Jurkat, Clone E6-1 (cell line): ENCODE measurements around the gene SYTL3.

Experiments used
- DNase-seq: peaks from one replicate; pipeline ENCODE4 v3.0.0-alpha.2; 2011; ENCODE audit warnings: low read depth, low spot score
- H3K4me3 ChIP-seq: 2 replicates; pipeline ENCODE4 v1.5.1; 2011; ENCODE audit warnings: mild to moderate bottlenecking, low read length, control low read depth, moderate library complexity

The SYTL3 gene

DNA sequence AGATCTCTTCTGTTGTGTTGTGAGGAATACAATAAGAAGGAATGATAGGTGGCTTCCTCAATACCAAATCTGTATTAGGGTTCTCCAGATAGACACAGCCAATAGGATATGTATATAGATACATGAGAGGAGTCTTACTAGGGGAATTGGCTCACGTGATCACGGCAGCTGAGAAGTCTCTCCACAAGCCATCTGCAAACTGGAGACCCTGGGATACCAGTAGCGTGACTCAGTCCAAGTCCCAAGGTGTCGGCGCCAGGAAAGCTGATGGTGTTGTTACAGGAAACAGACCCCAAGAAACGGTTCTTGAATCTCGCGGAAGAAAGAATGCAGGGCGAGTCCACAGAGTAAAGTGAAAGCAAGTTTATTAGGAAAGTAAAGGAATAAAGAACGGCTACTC is 61.4 kb downstream of the SYTL3 start:
- DNase-seq, result no peak
- no peak overlapping the region for H3K4me3 ChIP-seq

DNA sequence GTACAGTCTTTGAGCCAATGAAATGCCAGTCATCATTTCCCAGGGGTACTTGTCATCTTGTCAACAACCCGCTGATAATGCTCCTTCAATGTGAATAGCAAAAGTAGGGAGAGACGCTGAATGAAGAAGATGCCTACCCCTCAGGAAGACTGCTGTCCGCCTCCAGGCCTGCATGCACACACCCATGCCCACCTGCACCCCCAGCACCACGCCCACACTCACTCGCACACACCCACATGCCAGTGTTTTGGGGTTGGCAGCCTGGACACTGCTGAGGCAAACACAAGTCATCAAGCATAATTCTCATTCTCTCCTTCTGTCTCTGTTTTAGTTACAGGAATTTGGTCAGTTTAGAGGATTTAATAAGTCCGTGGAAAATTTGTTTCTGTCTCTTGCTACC is 63.6 kb downstream of the SYTL3 start:
- H3K4me3 ChIP-seq, result no peak overlapping the region
- DNase-seq, result no peak

DNA sequence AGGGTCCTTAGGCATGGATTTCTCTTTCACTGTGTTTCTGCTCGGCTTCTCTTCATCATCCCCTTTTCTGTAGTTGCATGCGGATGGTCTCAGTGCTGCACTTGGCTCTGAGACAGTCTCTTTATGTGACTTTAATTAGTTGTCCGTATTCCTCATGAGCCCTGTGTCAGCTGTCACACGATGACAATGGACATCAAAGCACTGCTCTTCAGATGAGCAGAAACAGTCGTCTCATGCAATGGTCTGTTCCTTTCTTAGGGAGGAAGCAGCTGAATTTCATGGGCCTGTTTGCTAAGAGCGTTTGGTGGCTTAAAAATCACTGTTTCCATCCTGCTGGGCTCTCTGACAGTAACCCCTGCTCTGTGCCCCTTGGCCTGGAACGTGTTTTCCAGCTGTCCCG is 64.9 kb downstream of the SYTL3 start:
- DNase-seq, result no peak
- no peak overlapping the region for H3K4me3 ChIP-seq

DNA sequence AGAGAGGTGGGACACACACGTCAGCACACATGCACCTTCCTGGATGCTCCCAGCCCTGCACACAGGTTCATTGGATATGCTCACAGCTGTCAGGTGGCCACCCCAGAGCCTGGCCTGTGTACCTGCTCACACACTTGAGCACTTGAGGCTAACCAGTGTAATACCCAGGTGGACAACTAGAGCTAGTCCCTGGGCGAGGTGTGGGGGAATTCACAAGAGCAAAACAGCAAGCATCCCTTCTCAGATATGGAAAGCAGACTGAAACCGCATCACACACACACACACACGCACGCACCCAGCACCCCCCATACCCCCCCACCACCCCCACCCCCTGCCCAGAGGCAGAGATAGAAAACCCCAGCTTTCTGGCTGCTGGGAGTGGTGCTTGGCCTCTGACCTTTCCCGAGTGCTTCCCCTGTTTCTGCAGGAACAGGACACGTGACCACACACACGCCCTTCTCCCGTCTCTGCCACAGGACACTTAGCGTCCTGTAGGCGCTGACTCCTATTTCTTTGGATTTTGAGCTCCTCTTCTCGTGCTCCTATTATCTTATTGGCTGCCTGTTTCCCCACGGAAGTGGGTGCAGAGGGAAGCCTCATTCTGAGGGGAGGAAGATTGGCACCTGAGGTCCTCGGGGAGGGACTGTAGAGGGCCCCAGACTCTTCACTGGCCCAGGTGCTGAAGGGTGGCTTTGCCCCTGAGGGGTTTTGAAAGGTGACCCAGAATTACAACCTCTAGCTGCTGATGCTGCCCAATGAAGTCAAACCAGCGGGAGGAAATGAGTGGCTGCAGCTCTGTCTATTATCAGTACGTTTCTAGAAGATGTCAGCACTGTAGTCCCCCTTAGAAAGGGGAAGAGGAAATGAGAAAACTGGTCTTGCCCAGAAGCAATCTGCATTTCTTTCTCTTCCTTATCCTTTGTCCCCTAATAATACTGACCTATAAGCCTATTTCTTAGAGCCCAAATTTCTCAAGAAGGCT is 65.8 kb downstream of the SYTL3 start:
- no peak overlapping the region for H3K4me3 ChIP-seq
- no peak for DNase-seq

DNA sequence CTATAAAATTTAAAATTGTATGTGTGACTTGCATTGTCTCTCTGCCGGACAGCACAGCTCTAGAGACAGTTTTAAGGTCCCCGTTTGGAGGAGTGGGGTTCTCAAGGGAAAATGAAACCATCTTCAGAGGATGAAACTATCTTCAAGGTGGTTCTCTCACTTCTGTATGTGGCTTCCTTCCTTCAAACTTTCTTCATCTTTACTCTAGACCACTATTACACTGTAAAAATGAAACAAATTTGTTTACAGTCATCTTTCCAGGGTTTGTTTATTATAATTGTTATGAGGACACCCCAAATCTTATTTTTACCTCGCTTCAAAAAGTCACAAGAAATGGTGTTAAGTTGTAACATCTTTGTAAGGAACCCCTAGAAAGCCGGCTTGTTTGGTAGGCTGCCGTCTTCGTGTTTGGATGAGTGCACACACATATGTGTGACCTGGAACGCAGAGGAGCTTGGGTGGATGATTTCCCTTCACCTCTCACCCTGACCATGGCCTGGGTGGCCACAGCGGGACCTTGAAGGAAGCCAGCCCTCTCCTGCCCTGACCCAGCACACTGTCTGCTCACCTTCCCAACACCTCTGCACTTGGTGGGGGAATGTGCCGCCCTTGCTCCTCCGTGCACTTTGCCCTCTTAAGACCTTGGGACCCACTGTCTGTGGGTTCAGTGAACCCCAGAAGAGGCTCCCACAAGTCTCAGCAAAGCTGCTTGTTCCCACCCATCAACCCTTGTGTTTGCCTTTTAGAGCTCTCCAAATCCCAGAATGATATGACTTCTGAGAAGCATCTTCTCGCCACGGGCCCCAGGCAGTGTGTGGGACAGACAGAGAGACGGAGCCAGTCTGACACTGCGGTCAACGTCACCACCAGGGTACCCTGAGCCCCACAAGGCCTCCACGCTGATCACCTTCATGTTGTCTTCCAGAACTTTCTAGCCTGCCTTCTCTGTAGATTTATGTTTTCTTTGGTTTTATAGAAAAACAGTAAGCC is 67.8 kb downstream of the SYTL3 start:
- DNase-seq, result no peak
- H3K4me3 ChIP-seq, result no peak overlapping the region

DNA sequence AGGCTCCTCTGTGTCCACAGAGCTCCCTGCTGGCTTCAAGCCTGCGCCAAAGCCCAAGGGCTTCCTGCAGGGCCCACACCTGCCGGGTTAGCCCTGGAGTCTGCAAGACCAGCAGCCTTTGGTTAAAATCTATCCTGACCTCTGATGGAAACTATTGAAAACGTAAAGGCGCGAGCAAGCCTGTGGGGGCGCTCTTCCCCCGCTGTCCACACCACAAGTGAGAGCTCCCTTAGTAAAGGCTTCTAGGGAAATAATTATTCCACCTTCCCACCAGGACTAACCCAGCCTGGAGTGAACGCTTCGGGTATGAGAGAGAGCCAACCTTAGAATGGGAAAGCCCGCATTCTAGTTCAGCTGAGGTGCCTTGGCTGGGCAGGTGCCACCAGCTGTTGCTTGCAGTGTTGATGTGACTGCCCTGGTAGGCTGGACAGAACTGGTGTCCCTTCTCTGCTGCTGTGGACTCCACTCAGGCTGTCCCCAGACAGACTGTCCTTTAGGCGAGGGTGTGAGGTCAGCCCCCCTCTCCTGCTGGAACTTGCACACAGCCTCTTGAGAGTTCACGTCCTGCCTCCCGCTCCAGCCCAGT is 68.7 kb downstream of the SYTL3 start:
- no peak overlapping the region for H3K4me3 ChIP-seq
- no peak for DNase-seq

DNA sequence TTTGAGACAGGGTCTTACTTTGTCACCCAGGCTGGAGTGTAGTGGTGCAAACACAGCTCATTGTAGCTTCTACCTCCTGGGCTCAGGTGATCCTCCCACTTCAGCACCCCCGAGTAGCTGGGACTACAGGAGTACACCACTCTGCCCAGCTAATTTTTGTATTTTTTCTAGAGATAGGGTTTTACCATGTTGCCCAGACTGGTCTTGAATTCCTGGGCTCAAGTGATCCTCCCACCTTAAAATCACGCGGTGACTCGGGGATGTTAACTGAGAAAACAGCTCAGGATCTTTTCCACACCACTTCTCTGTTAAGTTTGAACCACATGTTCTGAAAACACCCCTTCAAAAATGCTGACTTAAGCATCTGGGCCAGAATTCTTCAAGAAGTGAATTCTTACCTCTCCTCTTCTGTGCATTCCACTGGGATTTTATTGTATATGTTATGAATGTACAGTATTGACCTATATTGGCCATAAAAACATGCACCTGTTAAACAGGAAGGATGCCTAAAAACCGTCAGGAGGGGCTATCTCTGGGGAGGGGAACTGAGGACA is 72.4 kb downstream of the SYTL3 start:
- DNase-seq, result no peak
- H3K4me3 ChIP-seq, result no peak overlapping the region

DNA sequence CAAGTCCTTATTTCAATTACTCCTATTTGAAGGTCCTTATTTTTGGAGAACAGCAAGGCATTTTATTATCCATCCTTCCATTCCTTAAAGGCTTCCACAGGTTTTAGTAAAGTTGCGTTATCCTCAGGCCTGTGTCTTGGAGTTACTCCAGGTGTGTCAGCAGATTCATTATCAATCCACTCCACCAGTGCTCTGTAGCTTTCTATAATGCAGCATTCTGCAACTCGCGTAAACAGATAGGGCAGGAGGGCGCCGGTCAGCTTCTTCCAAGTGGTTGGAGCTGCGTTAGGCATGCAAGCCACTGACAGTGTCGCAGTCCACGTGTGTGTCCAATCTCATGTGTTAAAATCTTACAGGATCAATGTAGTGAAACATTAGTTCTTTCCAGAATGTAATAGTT is 75.8 kb downstream of the SYTL3 start:
- no peak for DNase-seq
- no peak overlapping the region for H3K4me3 ChIP-seq

DNA sequence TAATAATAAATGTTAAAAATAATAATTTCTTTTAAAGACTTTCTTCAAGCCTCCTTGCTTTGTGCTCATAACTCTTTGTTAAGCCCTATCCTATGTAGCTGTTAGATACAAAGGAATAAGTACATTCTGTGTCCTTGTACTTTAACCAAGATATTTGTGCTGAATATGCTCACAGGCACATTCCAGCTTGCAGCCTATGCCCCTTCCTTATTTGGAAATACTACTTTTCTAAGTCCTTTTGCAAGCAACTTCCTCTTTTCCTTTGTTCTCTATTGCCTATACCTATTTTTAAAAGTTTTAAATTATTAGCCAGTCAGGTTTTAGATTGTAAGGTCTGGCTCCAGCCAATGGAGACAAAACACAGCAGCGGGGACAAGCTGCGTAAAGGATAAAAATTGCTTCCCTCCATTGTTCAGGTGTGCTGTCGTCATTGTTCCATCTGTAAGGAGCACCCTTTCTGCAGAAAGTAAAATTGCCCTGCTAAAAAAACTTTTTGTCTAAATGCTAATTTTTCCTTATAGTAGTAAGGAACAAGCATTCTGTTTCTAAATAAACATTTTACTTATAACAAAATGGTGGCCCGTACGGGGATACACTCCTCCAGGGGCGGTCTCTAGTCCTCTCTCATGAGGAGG is 80.2 kb downstream of the SYTL3 start:
- H3K4me3 ChIP-seq, result no peak overlapping the region
- no peak for DNase-seq

DNA sequence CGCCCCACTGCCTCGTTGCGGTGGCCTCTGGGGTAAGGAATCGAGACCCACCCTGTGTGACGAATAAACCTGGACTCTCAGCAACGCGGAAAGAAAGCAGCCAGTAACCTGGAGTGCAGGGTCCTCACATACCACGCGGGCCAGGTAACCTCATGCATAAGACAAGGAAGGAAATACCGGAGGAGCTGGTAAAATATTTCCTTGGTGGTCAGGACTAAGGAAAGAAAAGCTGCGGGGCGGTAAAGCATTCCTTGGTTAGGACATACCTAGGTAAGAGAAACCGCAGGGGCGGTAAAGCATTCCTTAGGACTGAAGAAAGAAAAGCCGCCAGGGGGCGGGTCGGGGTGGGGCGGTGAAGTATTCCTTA is 80.7 kb downstream of the SYTL3 start:
- DNase-seq, result no peak
- H3K4me3 ChIP-seq, result no peak overlapping the region

DNA sequence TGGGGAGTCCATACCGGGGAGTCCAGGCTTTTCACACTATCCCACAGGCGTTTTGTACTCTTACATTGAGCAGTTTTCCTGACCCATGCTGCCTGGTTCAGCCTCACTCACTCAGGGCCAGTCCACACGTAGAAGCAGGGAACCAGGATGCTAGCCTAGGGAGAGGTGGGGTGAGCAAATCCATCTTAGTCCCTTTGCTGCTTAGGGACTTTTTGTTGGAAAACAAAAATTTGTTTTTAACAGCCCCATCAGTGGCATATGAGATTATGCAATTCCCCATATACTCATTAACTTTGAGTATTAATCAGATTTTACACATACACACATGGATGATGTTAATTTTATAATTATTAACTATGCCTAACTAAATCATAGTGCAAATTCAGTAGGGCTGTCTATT is 85.2 kb downstream of the SYTL3 start:
- no peak for DNase-seq
- no peak overlapping the region for H3K4me3 ChIP-seq

DNA sequence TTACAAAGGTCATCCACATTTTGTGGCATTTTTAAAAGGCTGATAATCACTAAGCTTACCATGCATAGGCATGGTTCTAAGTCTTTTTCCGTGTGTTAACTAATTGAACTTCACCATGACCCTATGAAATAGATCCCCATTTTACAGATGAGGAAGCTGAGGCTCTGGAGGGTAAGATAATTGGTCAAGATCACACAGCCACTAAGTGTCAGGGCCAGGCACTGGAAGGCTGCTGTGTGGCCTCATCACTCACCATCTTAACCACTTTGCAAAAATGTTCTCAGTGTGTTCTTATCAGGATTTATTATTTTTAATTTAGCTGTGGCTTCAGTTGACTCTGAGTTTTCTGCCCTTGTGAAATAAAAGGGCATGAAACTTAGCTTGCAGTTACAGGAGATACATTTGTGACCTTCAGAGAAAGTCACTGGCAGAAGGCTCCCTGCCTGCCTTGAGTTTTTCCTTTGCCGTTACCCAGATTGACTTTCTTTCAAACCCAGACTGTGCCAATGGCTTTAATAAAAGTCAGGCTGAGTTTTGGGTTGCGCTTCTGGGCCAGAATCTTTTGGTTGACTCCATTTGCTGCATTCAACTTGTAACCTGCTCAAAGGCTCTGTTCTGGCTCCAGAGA is 87.3 kb downstream of the SYTL3 start:
- H3K4me3 ChIP-seq, result no peak overlapping the region
- DNase-seq, result no peak

DNA sequence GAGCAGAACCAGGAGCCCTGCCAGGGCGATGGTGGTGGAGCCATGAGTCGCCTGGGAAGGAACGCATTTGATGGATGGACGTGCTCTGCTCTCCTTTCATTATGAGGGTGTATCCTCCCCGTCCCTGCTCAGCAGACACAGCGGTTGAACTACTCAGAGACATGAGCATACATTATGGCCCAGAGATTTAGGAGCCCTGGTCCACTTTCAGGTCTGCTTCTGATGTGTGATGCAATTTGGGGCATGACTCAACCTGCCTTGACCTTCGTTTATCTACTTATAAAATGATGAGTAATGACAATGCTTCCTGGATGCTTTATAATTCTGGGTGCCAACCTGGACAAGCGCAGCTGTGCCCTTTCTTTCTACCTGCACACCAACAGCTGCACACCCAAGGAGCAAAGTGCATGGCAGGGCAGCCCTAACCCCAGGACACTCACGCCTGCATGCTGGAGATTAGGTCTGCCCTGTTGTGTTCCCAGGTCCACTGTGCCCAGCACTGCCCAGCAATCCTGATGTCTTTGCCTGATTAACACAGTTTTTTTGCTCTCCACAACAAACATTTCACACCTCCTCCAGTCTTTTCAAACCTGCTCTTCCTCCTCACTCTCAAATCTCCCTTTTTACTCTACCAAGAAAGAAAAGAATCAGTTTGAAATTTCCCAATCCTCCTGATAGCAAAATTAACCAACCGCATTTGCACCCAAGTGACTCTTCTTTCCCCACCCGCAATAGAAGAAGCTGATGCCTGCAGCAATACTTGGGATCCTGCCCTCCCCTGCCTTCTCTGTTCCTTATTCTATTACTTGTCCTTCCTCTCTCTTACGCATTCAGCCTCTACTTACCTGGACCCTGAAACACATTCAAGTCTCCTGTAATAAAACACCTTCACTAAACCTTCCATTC is 88.1 kb downstream of the SYTL3 start:
- DNase-seq, result no peak
- H3K4me3 ChIP-seq, result no peak overlapping the region

DNA sequence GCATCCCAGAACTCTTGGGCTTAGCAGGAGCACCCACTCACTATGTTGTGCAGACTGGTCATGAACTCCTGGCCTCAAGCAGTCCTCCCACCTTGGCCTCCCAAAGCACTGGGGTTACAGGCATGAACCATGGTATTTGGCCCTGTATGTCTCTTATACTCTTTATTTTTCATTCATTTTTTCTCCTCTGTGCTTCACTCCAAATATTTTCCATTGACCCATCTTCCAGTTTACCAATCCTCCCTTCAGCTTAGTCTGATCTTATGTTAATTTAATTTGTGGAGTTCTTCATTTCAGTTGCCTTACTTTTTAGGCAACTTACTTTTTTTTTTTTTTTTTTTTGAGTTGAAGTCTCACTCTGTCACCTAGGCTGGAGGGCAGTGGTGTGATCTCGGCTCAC is 89.8 kb downstream of the SYTL3 start:
- H3K4me3 ChIP-seq, result no peak overlapping the region
- no peak for DNase-seq

DNA sequence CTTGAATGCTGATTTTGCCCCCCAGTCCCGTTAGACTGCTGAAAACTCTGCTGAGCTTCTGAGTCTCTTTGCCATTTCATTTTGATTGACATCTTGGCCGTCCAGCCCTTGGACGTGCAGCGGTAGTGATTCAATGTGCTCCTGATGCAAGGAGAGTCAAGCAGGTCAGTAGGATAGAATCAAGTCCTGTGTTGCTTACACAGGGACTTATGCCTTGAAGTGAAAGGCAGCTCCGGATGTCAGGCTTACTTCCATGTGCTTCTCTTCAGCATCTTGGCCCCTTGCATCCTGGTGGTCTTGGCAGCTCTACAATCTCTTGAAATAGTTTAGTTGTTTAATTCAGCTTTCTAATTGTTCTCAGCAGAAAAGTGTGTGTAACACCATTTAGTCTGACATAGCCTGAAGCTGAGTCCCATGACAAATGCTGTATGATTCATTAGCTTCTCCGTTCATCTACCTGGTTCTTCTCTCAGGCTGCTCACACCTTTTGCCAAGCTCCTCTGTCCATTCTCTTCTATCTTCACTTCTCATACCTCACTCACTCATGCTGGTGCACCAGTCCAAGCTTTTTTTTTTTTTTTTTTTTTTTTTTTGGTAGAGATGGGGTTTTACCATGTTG is 93.3 kb downstream of the SYTL3 start:
- no peak overlapping the region for H3K4me3 ChIP-seq
- DNase-seq, result no peak

DNA sequence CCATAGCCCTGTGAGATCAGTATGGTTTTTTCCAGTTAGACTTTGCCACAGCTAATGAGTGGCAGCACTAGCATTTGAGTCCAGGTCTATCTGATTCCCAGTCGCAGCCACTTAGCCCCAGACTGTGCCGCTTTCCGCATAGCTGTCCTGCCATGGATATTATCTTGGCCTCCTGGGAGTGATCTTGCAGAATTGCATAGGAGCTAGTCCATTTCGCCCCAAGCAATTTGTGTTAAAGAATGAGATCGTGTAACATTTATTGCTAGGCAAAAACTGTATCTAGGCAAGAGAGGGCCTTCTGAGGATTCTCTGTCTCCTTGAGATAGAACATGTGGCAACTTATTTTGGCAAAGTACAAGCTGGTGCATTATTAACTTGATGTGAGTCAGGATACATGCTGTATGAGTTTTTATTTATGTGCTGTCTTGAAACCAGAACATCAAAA is 95.2 kb downstream of the SYTL3 start:
- no peak overlapping the region for H3K4me3 ChIP-seq
- no peak for DNase-seq

DNA sequence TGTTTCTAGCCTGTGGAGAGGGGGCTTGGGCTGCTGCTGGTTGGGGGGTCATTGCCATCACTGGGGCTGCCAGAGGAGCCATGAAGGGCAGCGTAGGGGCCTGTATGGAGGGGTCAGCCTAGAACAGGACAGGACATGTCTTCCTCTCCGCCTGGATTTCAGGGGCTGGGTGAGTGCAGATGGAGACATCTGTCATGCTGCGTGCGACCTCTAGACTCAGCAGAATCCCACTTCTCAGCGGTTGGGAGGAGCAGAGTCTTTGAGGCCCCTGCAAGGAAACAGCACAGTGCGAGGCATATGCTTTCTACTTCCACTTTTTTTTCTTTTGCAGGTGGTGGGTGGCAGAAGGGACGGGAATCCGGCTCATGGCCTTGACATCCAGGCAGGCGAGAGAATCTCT is 101.4 kb downstream of the SYTL3 start:
- DNase-seq, result no peak
- H3K4me3 ChIP-seq, result no peak overlapping the region
